WTC11 (cell line): ENCODE data around the gene EIF2D.

ENCODE experiments used
- ATF1 ChIP-seq: sonication (generic); formaldehyde crosslinking; IDR thresholded peaks from 2 replicates; pipeline ENCODE4 v1.8.1; 2023; ENCODE audit warnings: mild to moderate bottlenecking, moderate library complexity, missing genetic modification reagents
- CREB1 ChIP-seq: sonication (generic); formaldehyde crosslinking; IDR thresholded peaks from 2 replicates; pipeline ENCODE4 v1.8.0; 2023; ENCODE audit warnings: mild to moderate bottlenecking, missing genetic modification reagents
- E2F4 ChIP-seq: sonication (generic); formaldehyde crosslinking; IDR thresholded peaks from 2 replicates; pipeline ENCODE4 v1.8.1; 2022; ENCODE audit warnings: low read depth, mild to moderate bottlenecking, moderate library complexity, missing genetic modification reagents, borderline replicate concordance
- FOXJ3 ChIP-seq: sonication (generic); formaldehyde crosslinking; IDR thresholded peaks from 2 replicates; pipeline ENCODE4 v1.9.0; 2021; ENCODE audit warnings: missing genetic modification reagents, mild to moderate bottlenecking, borderline replicate concordance
- MAX ChIP-seq: sonication (generic); formaldehyde crosslinking; IDR thresholded peaks from 2 replicates; pipeline ENCODE4 v1.8.0; 2022; ENCODE audit warnings: mild to moderate bottlenecking, missing genetic modification reagents
- MYBL2 ChIP-seq: sonication (generic); formaldehyde crosslinking; IDR thresholded peaks from 2 replicates; pipeline ENCODE4 v1.8.1; 2023; ENCODE audit warnings: mild to moderate bottlenecking, moderate library complexity, missing genetic modification reagents
- NR2C2 ChIP-seq: sonication (generic); formaldehyde crosslinking; IDR thresholded peaks from 2 replicates; pipeline ENCODE4 v1.8.0; 2022; ENCODE audit warnings: mild to moderate bottlenecking, missing genetic modification reagents
- SMAD3 ChIP-seq: sonication (generic); formaldehyde crosslinking; IDR thresholded peaks from 2 replicates; pipeline ENCODE4 v1.8.0; 2022; ENCODE audit warnings: missing genetic modification reagents, mild to moderate bottlenecking, borderline replicate concordance
- SMAD4 ChIP-seq: sonication (generic); formaldehyde crosslinking; IDR thresholded peaks from 2 replicates; pipeline ENCODE4 v1.8.0; 2022; ENCODE audit warnings: mild to moderate bottlenecking, missing genetic modification reagents
- TEAD4 ChIP-seq: sonication (generic); formaldehyde crosslinking; IDR thresholded peaks from 2 replicates; pipeline ENCODE4 v1.8.0; 2022; ENCODE audit warnings: mild to moderate bottlenecking, missing genetic modification reagents
- USF2 ChIP-seq: sonication (generic); formaldehyde crosslinking; IDR thresholded peaks from 2 replicates; pipeline ENCODE4 v1.8.1; 2023; ENCODE audit warnings: mild to moderate bottlenecking, missing genetic modification reagents, moderate library complexity
- TF ChIP-seq, protein P1 (sequence below): fragments of 200-600 bp; IDR thresholded peaks from 2 replicates; pipeline ENCODE4 v1.8.0; 2022; ENCODE audit warnings: antibody characterized with exemption
- TF ChIP-seq, protein P2 (sequence below): sonication (generic); formaldehyde crosslinking; IDR thresholded peaks from 2 replicates; pipeline ENCODE4 v1.8.0; 2022; ENCODE audit warnings: mild to moderate bottlenecking, missing genetic modification reagents

GRCh38 chr1:206570529-206570928 is 41.7 kb downstream of the EIF2D start:
- TF ChIP-seq, protein P1, sequence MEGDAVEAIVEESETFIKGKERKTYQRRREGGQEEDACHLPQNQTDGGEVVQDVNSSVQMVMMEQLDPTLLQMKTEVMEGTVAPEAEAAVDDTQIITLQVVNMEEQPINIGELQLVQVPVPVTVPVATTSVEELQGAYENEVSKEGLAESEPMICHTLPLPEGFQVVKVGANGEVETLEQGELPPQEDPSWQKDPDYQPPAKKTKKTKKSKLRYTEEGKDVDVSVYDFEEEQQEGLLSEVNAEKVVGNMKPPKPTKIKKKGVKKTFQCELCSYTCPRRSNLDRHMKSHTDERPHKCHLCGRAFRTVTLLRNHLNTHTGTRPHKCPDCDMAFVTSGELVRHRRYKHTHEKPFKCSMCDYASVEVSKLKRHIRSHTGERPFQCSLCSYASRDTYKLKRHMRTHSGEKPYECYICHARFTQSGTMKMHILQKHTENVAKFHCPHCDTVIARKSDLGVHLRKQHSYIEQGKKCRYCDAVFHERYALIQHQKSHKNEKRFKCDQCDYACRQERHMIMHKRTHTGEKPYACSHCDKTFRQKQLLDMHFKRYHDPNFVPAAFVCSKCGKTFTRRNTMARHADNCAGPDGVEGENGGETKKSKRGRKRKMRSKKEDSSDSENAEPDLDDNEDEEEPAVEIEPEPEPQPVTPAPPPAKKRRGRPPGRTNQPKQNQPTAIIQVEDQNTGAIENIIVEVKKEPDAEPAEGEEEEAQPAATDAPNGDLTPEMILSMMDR = no peak
- TF ChIP-seq NR2C2 = no peak
- no peak for TF ChIP-seq MAX (CRISPR knock-in tag)
- no peak for TF ChIP-seq FOXJ3
- no peak for TF ChIP-seq E2F4 (CRISPR knock-in tag)
- TF ChIP-seq SMAD3 (CRISPR knock-in tag) = no peak
- TF ChIP-seq, protein P2, sequence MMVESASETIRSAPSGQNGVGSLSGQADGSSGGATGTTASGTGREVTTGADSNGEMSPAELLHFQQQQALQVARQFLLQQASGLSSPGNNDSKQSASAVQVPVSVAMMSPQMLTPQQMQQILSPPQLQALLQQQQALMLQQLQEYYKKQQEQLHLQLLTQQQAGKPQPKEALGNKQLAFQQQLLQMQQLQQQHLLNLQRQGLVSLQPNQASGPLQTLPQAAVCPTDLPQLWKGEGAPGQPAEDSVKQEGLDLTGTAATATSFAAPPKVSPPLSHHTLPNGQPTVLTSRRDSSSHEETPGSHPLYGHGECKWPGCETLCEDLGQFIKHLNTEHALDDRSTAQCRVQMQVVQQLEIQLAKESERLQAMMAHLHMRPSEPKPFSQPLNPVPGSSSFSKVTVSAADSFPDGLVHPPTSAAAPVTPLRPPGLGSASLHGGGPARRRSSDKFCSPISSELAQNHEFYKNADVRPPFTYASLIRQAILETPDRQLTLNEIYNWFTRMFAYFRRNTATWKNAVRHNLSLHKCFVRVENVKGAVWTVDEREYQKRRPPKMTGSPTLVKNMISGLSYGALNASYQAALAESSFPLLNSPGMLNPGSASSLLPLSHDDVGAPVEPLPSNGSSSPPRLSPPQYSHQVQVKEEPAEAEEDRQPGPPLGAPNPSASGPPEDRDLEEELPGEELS (CRISPR knock-in tag) = no peak
- TF ChIP-seq MYBL2 = no peak
- no peak for TF ChIP-seq SMAD4
- no peak for TF ChIP-seq CREB1 (CRISPR knock-in tag)
- no peak for TF ChIP-seq ATF1 (CRISPR knock-in tag)
- TF ChIP-seq TEAD4 (CRISPR knock-in tag) = no peak
- no peak for TF ChIP-seq USF2
